ENCODE data around the gene BMP7.
"Not testable (repeated sequence)": the region's sequence is repeated elsewhere in the genome, so short reads cannot be mapped to it uniquely, and the experiment has no call there.

Gene BMP7

DNA sequence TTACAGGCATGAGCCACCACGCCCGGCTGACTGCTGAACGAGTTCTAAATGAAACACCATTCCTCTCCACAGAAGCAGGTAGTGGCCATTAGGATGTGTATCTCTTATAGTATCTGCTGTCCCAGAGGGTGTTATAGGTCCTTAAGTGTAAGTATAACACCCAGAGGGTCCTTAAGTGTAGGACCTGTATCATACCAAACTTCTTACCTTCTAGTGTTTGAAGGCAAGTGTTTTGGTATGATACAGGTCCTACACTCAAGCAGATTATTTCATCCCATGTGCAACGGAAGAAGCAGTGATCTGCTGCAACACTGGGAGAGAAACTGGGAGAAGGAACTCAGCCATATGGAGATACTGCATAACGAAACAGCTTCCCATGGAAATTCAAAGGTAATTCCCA is 17.4 kb downstream of the BMP7 start:
- DNase-seq (ENCODE audit: low read depth): no peak

DNA sequence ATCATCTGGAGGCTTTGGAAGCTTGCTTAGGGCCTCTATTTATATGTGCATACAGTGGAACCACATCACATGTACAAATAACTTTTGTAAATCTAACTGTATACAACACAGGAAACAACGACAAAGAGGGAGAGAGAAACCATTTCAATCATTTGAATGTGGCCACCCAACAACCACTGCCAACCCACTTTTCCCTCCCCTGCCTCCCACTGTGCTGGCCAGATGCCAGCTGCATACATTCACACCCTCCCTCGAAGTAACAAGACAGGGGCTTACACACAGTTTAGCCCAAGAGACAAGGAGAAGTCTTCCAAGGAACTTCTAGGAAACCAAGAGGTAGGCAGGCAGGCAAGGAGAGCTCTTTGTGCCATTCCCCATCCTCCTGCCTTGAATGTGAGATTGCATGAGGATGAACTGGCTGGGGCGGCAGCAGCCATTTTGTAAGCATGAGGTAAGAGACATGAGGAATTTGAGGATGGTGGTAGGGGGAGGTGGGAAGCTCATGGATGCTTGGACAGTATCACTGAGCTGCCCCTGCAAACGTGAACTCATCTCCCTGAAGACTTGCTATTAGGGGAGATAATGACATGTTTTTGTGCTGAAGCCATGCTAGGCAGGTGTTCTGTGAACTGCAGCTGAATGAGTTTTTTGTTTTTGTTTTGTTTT is 18.2 kb downstream of the BMP7 start:
- DNase-seq (ENCODE audit: low read depth): no peak

DNA sequence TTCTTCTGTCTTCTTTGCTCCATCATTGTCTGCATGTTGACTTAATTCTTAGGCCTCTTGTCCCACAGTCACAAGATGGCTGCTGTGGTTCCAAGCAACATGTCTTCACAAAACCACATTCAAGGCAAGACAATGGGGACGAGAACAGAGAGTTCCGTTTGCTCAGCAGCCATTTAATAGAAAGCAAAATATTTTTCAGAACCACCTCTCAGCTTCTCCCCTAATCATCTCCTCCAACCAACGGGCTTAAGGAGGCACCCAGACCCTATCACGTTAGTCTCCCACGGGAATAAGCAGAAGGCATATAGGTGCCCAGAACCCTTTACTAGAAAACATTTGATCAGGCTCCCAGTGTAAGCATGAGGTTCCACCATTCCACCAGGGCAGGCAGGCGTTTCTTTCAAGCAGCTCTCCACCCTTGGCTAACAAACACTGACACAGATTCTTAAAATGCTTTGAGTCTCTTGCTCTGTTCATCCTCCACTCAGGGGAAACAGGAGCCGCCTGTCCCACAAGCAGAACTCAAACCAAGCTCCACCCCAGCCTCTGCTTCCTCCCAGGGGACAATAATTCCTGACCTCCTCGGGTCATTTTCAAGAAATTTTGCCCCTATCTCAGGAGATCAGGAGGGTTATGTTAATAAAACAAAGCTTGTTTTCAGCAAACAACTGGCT is 19.0 kb downstream of the BMP7 start:
- DNase-seq (ENCODE audit: low read depth): no peak

DNA sequence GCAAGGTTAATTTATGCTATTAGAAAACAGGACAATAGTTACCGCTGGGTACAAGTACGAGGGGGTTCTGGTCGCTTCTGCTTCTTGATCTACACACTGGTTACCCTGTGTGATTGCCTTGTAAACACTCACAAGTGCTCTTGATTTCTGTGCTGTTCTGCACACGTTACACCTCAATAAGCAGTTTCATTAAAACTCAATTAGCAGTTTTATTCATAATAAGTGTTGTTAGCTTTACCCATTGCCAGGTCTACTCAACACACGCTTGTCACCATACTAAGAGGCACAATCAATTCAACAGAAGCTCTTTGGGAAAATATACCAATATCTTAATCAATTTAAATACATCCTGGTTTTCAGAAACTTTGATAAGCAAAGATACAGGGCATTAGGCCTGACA is 20.4 kb downstream of the BMP7 start:
- DNase-seq (ENCODE audit: low read depth): no peak

DNA sequence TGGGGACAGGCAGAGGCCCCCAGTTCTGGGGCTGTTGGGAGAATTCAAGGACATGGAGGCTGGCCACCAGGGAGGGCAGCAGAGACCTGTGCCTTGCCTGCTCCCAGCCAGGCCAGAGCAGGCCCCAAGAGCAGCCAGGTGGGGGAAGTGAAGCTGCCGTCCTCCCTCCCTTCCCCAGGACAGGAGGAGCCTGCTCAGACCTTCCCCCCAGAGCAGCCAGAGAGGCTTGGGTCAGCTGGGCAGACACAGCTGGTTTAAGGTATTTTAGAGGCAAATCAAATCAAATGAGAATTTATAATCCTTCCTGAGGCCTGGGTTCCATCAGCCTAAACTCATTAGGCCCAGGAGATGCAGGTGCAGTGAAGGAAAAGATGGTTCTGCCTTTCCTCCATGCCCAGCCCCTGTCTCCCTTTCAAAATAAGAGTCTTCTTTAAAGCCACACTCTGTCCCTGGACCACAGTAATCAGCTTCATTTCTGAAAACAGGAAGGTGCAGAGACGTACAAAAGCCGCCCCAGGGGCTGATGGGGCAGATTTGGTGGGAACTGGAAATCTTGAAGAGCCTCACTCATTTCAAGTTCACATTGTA is 21.7 kb downstream of the BMP7 start:
- no peak for DNase-seq (ENCODE audit: low read depth)

DNA sequence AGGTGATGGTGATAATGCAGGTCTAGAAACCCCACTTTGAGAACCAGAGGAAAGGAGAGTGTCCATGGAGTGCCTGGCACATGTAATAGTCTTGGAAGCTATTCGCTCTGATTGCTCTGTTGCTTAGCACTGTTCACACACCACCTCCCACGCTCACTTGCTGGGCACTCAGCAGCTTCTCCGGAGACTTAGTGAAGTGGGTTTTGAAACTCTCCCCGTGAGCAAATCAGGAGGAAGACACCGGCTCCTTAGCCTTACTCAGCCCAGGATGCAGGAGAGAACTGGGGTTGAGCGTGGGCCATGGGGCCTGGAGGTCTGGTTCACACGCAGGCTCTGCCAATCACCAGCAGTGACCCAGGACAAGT is 22.2 kb downstream of the BMP7 start:
- DNase-seq (ENCODE audit: low read depth): no peak

DNA sequence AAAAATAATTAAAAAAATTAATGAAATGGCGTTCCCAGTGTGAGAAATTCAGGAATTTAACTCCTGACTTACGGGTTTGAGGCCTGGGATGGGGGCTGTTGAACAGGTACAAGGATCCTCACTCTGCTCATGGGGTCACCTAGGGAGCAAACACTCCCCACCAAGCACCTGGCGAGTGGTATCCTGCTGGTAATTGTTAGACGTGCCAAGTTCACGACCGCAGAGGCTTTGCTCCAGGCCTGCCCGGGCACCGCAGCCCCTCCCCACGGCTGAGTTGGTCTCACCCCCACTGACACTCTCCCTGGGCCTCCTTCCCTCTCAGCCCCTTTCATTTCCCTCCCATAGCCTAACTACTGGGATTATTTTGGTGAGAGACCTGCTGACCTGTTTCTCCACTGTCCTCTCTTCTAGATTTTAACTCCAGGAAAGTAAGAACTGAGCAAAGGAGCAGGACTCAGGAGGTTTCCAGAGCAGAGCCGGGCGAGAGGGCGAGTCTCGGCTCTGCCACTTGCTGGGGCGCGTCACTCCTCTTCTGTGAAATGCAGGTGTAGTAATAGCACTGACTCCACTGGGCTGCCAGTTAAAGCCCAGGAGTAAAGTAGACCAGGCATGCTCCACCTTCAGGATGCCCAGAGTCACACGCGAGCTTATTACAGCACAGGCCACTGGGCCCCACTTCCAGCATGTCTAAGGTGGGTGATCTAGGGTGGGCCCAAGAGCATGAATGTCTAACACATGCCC is 22.8 kb downstream of the BMP7 start:
- DNase-seq (ENCODE audit: low read depth): no peak

DNA sequence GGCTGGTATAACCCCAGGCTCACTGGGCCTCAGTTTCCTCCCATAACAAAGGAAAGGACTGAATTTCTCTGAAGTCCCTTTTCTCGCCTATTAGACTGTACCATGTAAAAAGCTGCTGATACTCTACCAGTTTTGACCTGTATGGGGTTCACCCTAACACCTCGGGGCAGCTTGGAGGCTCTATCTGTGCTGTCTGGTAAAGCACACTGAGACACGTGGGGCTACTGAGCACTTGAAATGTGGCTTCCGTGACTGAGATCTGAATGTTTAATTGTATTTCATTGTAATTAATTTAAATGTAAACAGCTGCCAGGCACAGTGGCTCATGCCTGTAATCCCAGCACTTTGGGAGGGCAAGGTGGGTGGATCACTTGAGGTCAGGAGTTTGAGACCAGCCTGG is 24.0 kb downstream of the BMP7 start:
- no peak for DNase-seq (ENCODE audit: low read depth)

DNA sequence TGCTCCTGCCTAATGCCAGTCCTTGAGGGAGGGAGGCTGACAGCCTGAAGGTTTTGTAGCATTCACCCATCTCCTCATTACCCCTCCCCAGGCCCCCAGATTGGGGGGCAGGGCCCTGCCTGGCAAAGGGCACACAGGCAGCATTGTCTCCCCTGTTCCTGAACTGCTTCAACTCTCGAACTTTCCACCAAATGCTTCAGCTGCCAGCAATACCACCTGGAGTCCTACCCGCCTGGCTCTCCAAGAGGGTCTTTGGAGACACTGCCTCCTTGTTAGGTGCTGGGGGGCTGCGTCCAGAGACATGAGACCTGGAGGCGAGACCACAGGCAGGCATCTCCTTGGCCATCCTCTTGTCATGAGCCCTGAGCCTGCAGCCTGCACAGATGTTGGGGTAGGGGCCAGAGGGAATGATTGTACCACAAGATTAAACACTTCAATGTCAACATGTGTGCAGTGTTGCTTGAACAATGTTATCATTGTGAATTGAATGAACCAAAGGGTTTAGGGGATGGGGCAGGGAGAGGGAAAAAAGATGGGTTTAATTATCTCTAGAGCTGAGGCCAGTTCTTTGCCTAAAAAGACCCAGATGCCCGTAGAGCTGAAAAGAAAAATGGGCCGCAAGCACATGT is 25.0 kb downstream of the BMP7 start:
- no peak for DNase-seq (ENCODE audit: low read depth)

DNA sequence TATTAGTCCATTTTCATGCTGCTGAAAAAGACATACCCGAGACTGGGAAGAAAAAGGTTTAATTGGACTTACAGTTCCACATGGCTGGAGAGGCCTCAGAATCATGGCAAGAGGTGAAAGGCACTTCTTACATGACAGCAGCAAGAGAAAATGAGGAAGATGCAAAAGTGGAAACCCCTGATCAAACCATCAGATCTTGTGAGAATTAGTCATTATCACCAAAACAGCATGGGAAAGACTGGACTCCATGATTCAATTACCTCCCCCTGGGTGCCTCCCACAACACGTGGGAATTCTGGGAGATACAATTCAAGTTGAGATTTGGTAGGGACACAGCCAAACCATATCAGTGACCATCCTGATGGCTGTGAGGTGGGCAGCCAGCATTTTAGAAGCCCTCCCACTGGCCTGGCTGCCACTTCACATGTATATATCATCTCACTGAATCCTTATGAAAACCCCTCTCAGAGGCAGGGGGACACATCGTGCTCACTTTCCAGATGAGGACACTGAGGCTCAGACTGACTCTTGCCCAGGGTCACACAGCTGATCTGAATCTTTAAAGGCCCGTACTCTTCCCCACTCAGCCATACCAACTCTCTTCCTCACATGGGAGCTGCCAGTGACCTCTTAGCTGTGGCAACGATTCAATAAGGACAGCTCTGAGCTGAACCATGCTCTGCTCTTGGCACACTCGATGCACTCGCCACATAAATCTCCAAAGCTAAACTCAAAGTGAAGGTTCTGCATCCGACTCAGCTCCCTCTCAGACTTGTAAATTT is 25.7 kb downstream of the BMP7 start:
- DNase-seq (ENCODE audit: low read depth): no peak

DNA sequence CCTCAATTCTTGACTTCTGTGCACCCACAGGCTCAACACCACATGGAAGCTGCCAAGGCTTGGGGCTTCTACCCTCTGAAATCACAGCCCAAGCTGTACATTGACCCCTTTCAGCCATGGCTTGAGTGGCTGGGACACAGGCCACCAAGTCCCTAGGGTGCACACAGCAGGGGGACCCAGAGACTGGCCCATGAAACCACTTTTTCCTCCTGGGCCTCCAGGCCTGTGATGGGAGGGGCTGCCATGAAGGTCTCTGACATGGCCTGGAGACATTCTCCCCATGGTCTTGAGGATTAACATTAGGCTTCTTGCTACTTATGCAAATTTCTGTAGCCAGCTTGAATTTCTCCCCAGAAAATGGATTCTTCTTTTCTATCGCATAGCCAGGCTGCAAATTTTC is 26.7 kb downstream of the BMP7 start:
- not testable (repeated sequence) for DNase-seq (ENCODE audit: low read depth)

DNA sequence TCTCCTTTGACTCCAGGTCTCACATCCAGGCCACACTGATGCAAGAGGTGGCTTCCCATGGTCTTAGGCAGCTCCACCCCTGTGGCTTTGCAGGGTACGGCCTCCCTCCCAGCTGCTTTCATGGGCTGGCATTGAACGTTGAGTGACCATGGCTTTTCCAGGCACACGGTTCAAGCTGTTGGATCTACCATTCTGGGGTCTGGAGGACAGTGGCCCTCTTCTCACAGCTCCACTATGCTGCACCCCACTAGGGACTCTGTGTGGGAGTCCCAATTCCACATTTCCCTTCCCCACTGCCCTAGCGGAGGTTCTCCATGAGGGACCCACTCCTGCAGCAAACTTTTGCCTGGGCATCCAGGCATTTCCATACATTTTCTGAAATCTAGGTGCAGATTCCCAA is 27.1 kb downstream of the BMP7 start:
- DNase-seq (ENCODE audit: low read depth): not testable (repeated sequence)

DNA sequence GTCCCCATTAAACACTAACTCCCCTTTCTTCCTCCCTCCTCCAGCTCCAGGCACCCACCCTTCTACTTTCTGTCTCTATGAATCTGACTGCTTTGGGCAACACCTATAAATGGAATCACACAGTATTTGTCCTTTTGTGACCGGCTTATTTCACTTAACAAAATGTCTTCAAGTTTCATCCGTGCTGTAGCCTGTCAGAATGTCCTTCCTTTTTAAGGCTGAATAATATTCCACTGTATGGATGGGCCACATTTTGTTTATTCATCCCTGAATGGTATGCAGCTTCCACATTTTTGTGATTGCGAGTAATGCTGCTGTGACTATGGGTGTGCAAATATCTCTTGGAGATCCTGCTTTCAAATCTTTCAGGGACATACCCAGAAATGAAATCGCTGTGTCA is 28.4 kb downstream of the BMP7 start:
- no peak for DNase-seq (ENCODE audit: low read depth)

DNA sequence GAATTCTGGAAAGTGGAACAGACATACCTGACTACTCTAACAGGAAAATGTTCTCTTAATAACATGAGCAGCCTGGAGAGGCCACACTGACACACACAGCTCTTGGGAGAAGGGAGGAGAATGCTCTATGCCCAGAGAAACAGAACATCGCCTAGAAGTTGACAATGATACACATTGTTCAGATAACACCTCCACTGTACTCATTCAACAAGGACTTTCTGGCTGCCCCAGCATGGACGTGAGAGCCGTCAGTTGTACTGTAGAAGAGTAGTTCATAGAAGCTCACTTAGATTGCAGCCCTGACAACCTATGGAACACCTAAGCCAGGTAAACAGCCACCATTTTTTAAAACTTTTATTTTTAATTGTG is 28.9 kb downstream of the BMP7 start:
- DNase-seq (ENCODE audit: low read depth): no peak

DNA sequence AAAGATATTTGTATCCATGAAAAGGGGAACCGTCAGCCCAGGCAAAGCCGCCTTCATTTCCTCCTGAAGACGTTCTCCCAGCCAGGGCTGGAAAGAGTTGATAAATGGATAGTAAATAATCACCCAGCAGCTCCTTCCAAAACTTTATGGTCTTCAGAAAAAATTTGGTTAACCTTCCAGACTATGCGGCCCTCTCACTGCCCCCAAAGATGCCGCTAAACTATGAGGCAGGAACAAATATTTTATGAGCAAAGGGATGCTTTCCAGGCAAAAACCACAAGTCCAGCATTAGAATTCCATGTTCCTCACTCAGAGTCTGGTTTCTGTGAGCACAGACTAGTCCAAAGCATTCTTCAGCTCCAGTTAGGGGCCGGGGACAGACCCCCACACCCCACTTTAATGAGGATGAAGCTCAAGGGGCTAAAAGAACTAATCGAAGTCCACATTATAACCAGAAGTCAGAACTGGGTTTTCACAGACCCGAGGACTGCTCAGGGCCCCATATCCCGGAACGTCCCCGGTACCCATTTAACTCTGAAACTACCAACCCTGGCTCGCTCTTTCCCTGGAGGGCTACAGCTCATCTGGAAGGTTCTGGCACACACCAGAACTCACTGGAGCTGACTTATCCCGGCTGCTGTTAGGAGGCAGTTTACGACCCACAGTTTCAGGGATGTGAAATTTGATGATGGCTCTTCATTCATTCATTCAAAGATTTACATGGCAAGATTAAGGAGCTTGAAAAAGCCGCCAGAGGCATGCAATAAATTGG is 29.4 kb downstream of the BMP7 start:
- DNase-seq (ENCODE audit: low read depth): no peak

DNA sequence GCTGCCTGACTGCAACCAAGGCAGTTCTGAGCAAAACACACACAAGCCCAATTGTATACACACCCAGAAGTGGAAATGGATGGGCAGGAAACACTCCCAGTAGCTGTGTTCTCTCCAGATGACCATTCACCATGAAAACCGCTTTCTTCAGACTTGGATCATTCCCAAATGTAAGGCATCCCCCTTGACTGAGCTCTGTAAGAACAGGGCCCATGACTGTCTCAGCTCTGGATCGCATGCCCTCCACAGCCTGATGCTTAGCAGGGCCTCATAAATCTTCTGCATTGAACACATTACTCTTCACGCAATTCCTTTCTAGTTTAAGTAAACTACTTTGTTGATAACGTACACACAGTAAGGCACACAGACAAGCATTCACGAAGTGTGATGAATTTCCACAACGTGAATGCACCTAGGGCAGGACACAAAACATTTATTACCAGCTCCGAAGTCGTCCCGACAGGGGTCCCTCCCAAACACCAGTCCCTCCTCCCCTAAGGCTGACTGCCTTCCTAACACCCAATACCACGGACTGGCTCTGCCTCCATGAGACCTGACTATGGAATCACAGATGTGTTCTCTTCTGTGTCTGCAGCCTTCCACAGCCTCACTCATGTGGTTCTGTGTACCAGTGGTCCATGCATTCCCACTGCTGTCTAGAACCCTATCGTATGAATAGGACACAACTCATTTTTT is 31.7 kb downstream of the BMP7 start:
- DNase-seq (ENCODE audit: low read depth): no peak

DNA sequence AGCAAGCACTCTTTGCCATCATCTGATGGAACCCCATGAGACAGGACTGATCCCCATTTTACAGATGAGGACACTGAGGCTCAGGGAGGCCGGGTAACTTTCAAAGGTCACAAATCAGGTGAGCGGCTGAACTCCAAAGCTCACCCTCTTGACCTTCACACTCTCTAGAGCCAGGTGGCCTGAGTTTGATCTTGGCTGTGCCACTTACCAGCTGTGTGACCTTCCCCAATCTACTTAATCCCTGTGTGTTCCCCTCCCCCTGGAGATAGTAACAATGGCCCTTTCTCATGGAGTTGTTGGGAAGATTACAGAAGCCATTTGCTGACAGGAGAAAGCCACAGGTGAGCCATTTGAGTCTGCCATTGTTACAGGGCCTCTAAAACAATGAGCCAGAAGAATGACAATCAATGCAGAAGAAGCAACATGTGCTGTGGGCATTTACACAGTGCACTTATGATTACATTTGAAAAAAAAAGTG is 34.5 kb downstream of the BMP7 start:
- DNase-seq (ENCODE audit: low read depth): no peak

DNA sequence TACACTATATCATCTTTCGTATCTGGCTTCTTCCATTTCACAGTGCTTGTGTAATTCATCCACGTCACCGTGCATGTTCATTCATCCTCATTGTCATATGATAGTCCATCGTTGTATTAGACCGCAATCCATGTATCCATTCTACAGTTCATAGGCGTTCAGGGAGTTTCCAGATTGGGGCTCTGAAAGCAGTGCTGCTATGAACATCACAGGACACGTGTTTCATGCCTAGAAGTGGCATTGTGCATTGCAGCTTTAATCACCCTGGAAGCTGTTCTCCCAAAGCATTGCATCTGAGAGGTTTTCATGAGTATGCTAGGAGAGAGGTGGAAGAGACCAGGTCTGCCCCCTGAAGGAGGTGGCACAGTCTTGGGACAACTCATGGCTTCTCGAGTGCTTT is 35.3 kb downstream of the BMP7 start:
- no peak for DNase-seq (ENCODE audit: low read depth)

DNA sequence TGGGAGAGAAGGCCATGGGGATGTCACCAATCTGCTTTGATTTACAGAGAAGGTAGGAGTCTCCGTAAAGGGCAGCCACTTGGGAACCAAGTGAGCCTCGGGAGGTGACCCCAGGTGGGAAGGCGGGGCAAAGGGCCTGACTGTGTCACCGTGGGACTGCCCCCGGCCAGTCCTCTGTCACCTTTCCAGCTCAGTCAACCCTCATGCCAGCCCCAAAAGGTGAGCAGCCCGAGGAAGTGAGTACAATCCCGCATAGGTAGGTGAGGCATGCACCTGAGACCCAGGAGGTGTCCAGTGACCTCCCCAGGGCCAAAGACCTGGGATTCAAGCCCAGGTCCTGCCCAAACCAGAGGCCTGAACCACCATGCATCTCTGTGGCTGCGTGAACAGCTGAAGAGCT is 36.2 kb downstream of the BMP7 start:
- no peak for DNase-seq (ENCODE audit: low read depth)

DNA sequence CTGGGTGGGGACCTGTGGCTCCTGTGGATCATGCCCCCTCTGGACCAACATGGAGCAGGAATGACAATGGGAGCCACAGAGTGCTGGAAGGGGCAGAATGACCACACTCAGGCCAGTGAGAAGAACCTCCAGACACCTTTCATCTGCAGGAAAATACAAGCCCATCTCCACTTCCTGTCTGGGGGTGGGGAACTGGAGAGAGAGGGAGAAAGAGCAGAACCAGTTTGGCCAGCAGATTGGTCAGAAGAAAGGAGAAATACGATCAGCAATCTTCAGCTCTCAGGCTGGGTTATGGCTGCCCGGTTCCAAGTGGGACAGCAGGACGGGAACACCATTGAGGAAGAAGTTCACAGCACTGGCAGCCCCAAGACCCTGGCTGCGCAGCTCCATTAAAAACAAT is 37.0 kb downstream of the BMP7 start:
- DNase-seq (ENCODE audit: low read depth): no peak

Data from HS-5 (cell line).